Left lung (tissue), 10 donors: ENCODE measurements around the gene DMRTB1. TPM values are rescaled to one million over a fixed set of nuclear protein-coding genes. Genes with fewer than 3 reads are reported as not detected.

ENCODE experiments used
- ATAC-seq: fragments of 200-7000 bp; cut with Tn5 transposase; one replicate; pipeline ENCODE4 v1.9.1; 2020; ENCODE audit warnings: moderate library complexity
- DNase-seq, 4 donors: peaks; one replicate each; pipeline ENCODE4 v3.0.0-alpha.2; 2013 to 2020
- H3K27ac ChIP-seq, 2 donors: fragments of 200-600 bp; sonication (generic) in 1 of 2; one replicate each; pipeline versions ENCODE4 v1.5.0 to v1.8.0; 2020 to 2021
- H3K27me3 ChIP-seq, 2 donors: fragments of 200-600 bp; sonication (generic) in 1 of 2; one replicate each; pipeline versions ENCODE4 v1.5.0 to v1.8.0; 2020 to 2021
- H3K36me3 ChIP-seq, 2 donors: fragments of 200-600 bp; sonication (generic) in 1 of 2; one replicate each; pipeline versions ENCODE4 v1.5.0 to v1.8.0; 2020 to 2021
- H3K4me1 ChIP-seq, 2 donors: fragments of 200-600 bp; one replicate each; pipeline ENCODE4 v1.8.0; 2021
- H3K4me3 ChIP-seq, 2 donors: fragments of 200-600 bp; sonication (generic) in 1 of 2; one replicate each; pipeline versions ENCODE4 v1.5.0 to v1.8.0; 2020 to 2021; ENCODE audit warnings: mild to moderate bottlenecking in 1 of 2
- H3K9me3 ChIP-seq, 2 donors: fragments of 200-600 bp; sonication (generic) in 1 of 2; one replicate each; pipeline versions ENCODE4 v1.5.0 to v1.8.0; 2020 to 2021
- CTCF ChIP-seq, 2 donors: fragments of 200-600 bp; sonication (generic) in 1 of 2; IDR thresholded peaks; one replicate each; pipeline versions ENCODE4 v1.5.0 to v1.8.0; 2021; ENCODE audit warnings: antibody characterized with exemption in 2 of 2
- intact Hi-C, 2 donors: fragments of 100-400 bp; cut with DNase I; formaldehyde crosslinking; loops; one replicate each; pipeline versions ENCODE4 v1.11.2 to v1.14.2; 2022
- polyA plus RNA-seq, 6 donors: library from polyadenylated mRNA; unstranded; fragments of 120-200 nt; gene quantifications; one replicate each; pipeline ENCODE4 v1.2.1, GENCODE V29; 2013; ENCODE audit not compliant: insufficient read length in 6 of 6
- total RNA-seq, 2 donors: library from RNA; stranded (reverse); fragmentation: NEBNext Ultra II Directional; extraction: Animal tissue kit (Norgen Biotek cat#: 25700); gene quantifications; one replicate each; pipeline ENCODE4 v1.2.1, GENCODE V29; 2021
- donor health status: DM: no; HTN: yes; CAD: no.
- donor health status: DM: no; HTN: no; CAD: no.

The DMRTB1 gene
- total and polyA plus RNA-seq, 8 donors: not detected

- no peaks in the 10 kb centered on the region for H3K9me3 ChIP-seq
- no peak for TF ChIP-seq CTCF (IDR thresholded peaks at IDR 0.05)
- H3K4me3 ChIP-seq: no peak overlapping the region
- H3K27me3 ChIP-seq: peaks cover 0 to 25% of the 10 kb centered on the region in 2 donors
- intact Hi-C loops: no loop called here
- no peak for ATAC-seq
- no peaks in the 10 kb centered on the region for H3K4me1 ChIP-seq
- no peaks in the 10 kb centered on the region for H3K36me3 ChIP-seq
- no peak for DNase-seq
- H3K27ac ChIP-seq: no peak overlapping the region
Measured at GRCh38 chr1:53450225-53450624, 9.0 kb upstream of the DMRTB1 start.

GRCh38 chr1:53454019-53454418, 5.2 kb upstream of the DMRTB1 start:
- H3K4me3 ChIP-seq: no peak overlapping the region
- no peak for ATAC-seq
- H3K27ac ChIP-seq: no peak overlapping the region
- no peaks in the 10 kb centered on the region for H3K4me1 ChIP-seq
- intact Hi-C loops: no loop called here
- DNase-seq: no peak
- H3K27me3 ChIP-seq: peaks cover 0 to 31% of the 10 kb centered on the region in 2 donors
- H3K9me3 ChIP-seq: no peaks in the 10 kb centered on the region
- no peaks in the 10 kb centered on the region for H3K36me3 ChIP-seq
- TF ChIP-seq CTCF (IDR thresholded peaks at IDR 0.05): no peak

GRCh38 chr1:53455364-53455991, 3.7 kb upstream of the DMRTB1 start:
- DNase-seq: no peak
- Histone ChIP-seq H3K4me1 (no peaks in the 10 kb centered on the region), H3K4me3 (no peak overlapping the region), H3K27me3 (peaks cover 0 to 21% of the 10 kb centered on the region in 2 donors), H3K36me3 (no peaks in the 10 kb centered on the region), H3K9me3 (no peaks in the 10 kb centered on the region), H3K27ac (no peak overlapping the region)
- intact Hi-C loops: no loop called here
- no peak for TF ChIP-seq CTCF (IDR thresholded peaks at IDR 0.05)
- ATAC-seq: no peak

GRCh38 chr1:53458634-53459033, 565 bp upstream of the DMRTB1 start:
- Histone ChIP-seq H3K36me3 (no peaks in the 10 kb centered on the region), H3K27me3 (peaks cover 0 to 6% of the 10 kb centered on the region in 2 donors), H3K27ac (no peak overlapping the region), H3K9me3 (no peaks in the 10 kb centered on the region), H3K4me3 (no peak overlapping the region), H3K4me1 (no peaks in the 10 kb centered on the region)
- DNase-seq (no peak), ATAC-seq (no peak)
- no peak for TF ChIP-seq CTCF (IDR thresholded peaks at IDR 0.05)
- intact Hi-C loops: no loop called here

- no peak overlapping the region for H3K27ac ChIP-seq
- H3K4me3 ChIP-seq: no peak overlapping the region
- no peak for ATAC-seq
- no peaks in the 10 kb centered on the region for H3K9me3 ChIP-seq
- no peak for DNase-seq
- peaks cover 0 to 6% of the 10 kb centered on the region in 2 donors for H3K27me3 ChIP-seq
- no peak for TF ChIP-seq CTCF (IDR thresholded peaks at IDR 0.05)
- intact Hi-C loops: no loop called here
- H3K36me3 ChIP-seq: no peaks in the 10 kb centered on the region
- no peaks in the 10 kb centered on the region for H3K4me1 ChIP-seq
Measured at GRCh38 chr1:53460211-53460634, 1.0 kb downstream of the DMRTB1 start.
